HepG2 (cell line): ENCODE measurements around the gene NEDD4. TPM values are rescaled to one million over a fixed set of nuclear protein-coding genes. Genes with fewer than 3 reads are reported as not detected.

Experiments
- ATRX ChIP-seq: sonication (generic); formaldehyde crosslinking; IDR thresholded peaks from 2 replicates; pipeline ENCODE4 v1.4.0; 2020; ENCODE audit warnings: missing genetic modification reagents, borderline replicate concordance
- BRCA1 ChIP-seq: sonication (generic); formaldehyde crosslinking; IDR thresholded peaks from 2 replicates; pipeline ENCODE4 v1.4.0; 2020; ENCODE audit warnings: missing genetic modification reagents
- CREM ChIP-seq, 2 experiments: sonication (generic) in 1 of 2; formaldehyde crosslinking in 1 of 2; IDR thresholded peaks; 2 replicates each; pipeline versions ENCODE4 v1.4.0 to v1.6.1; 2016 to 2020; ENCODE audit warnings: antibody characterized with exemption in 1 of 2, mild to moderate bottlenecking in 1 of 2, missing genetic modification reagents in 1 of 2
- ERF ChIP-seq: IDR thresholded peaks from 2 replicates; pipeline ENCODE4 v1.6.1; 2018; ENCODE audit warnings: missing biosample characterization, missing genetic modification reagents
- FIP1L1 ChIP-seq: fragments of 200-400 bp; formaldehyde crosslinking; IDR thresholded peaks from 2 replicates; pipeline ENCODE4 v1.6.1; 2018; ENCODE audit warnings: low read depth, mild to moderate bottlenecking, low read length, moderate library complexity, borderline replicate concordance; ENCODE audit not compliant: insufficient read depth
- FOXK2 ChIP-seq: fragments of 450-650 bp; IDR thresholded peaks from 2 replicates; pipeline ENCODE4 v1.6.1; 2016
- HBP1 ChIP-seq: IDR thresholded peaks from 2 replicates; pipeline ENCODE4 v1.6.1; 2016; ENCODE audit warnings: low read depth, control low read depth
- HMGXB4 ChIP-seq, 2 experiments: sonication (generic) in 1 of 2; formaldehyde crosslinking in 1 of 2; IDR thresholded peaks; 2 replicates each; pipeline versions ENCODE4 v1.4.0 to v1.6.1; 2018 to 2020; ENCODE audit warnings: missing genetic modification reagents in 2 of 2, borderline replicate concordance in 1 of 2, low read depth in 1 of 2, mild to moderate bottlenecking in 1 of 2, missing biosample characterization in 1 of 2
- HNRNPK ChIP-seq: fragments of 200-400 bp; formaldehyde crosslinking; IDR thresholded peaks from 2 replicates; pipeline ENCODE4 v1.6.1; 2018; ENCODE audit warnings: low read length, low read depth, moderate library complexity, mild to moderate bottlenecking; ENCODE audit not compliant: poor library complexity, severe bottlenecking
- MXI1 ChIP-seq: IDR thresholded peaks from 3 replicates; pipeline ENCODE4 v1.6.1; 2012; ENCODE audit warnings: low read depth, low read length, inconsistent platforms, borderline replicate concordance
- SIX1 ChIP-seq: sonication (generic); formaldehyde crosslinking; IDR thresholded peaks from 2 replicates; pipeline ENCODE4 v1.4.0; 2020; ENCODE audit warnings: missing genetic modification reagents, borderline replicate concordance
- STAG1 ChIP-seq: sonication (generic); formaldehyde crosslinking; IDR thresholded peaks from 2 replicates; pipeline ENCODE4 v1.4.0; 2020; ENCODE audit warnings: missing genetic modification reagents
- THAP11 ChIP-seq: IDR thresholded peaks from 2 replicates; pipeline ENCODE4 v1.6.1; 2016; ENCODE audit warnings: missing biosample characterization, missing genetic modification reagents
- ZMAT3 ChIP-seq: sonication (generic); formaldehyde crosslinking; conservative IDR thresholded peaks from 2 replicates; pipeline ENCODE4 v1.7.0; 2021; ENCODE audit warnings: missing genetic modification reagents
- ZMYM3 ChIP-seq: sonication (generic); formaldehyde crosslinking; IDR thresholded peaks from 2 replicates; pipeline ENCODE4 v1.5.1; 2020; ENCODE audit warnings: mild to moderate bottlenecking, missing genetic modification reagents
- ZNF18 ChIP-seq: sonication (generic); formaldehyde crosslinking; IDR thresholded peaks from 2 replicates; pipeline ENCODE4 v1.8.0; 2022; ENCODE audit warnings: mild to moderate bottlenecking, missing genetic modification reagents; ENCODE audit not compliant: insufficient replicate concordance
- ZNF597 ChIP-seq: sonication (generic); formaldehyde crosslinking; IDR thresholded peaks from 2 replicates; pipeline ENCODE4 v1.5.0; 2020; ENCODE audit warnings: missing genetic modification reagents
- ZNF776 ChIP-seq: sonication (generic); formaldehyde crosslinking; IDR thresholded peaks from 2 replicates; pipeline ENCODE4 v1.4.0; 2020; ENCODE audit warnings: mild to moderate bottlenecking, missing genetic modification reagents
- ZZZ3 ChIP-seq: sonication (generic); formaldehyde crosslinking; IDR thresholded peaks from 2 replicates; pipeline ENCODE4 v1.4.0; 2020; ENCODE audit warnings: missing genetic modification reagents, mild to moderate bottlenecking, borderline replicate concordance
- polyA plus RNA-seq, 8 experiments: library from polyadenylated mRNA; depleted of rRNA in 3 of 8; stranded (reverse) in 7 of 8; unstranded in 1 of 8; fragments of >200 nt; fragmentation: Illumina TruSeq in 4 of 8; extraction: Trizol in 4 of 8; gene quantifications; 2 replicates each; pipeline versions ENCODE4 v1.2.1 to v1.2.3, GENCODE V29; 2011 to 2016; ENCODE audit warnings: low read depth in 4 of 8, missing spikeins in 1 of 8, mixed read lengths in 1 of 8; ENCODE audit not compliant: insufficient read depth in 1 of 8
- total RNA-seq, 5 experiments: library from RNA; depleted of rRNA; stranded (reverse); fragments of >200 nt; fragmentation: Illumina TruSeq; extraction: Trizol; gene quantifications; 2 replicates each; pipeline ENCODE4 v1.2.3, GENCODE V29; 2016; ENCODE audit warnings: low read depth in 1 of 5
- TF ChIP-seq, protein P1 (sequence below): sonication (generic); formaldehyde crosslinking; IDR thresholded peaks from 2 replicates; pipeline ENCODE4 v1.4.0; 2020; ENCODE audit warnings: missing genetic modification reagents

The NEDD4 gene
- total and polyA plus RNA-seq, 2 of the 13 experiments (the other 11 are each of a cell fraction or from before 2014, with no cell fraction given): 10.4 to 13.0 TPM

GRCh38 chr15:56040081-56041035, 46.9 kb upstream of the NEDD4 start (continued):
- TF ChIP-seq MXI1 (0 out of 3 replicates have a peak, but pooled peaks have one; percentile 22), ATRX (no peak), ZNF776 (CRISPR knock-in tag) (no peak), SIX1 (CRISPR knock-in tag) (no peak), HBP1 (CRISPR knock-in tag) (no peak), ZNF597 (no peak), ZMYM3 (CRISPR knock-in tag) (no peak), ERF (CRISPR knock-in tag) (no peak), THAP11 (CRISPR knock-in tag) (peak; percentile 78), CREM (IDR thresholded peaks at IDR 0.05) (no peak), CREM (CRISPR knock-in tag; IDR thresholded peaks at IDR 0.05) (no peak), FIP1L1 (no peak), FOXK2 (no peak), ZZZ3 (CRISPR knock-in tag) (no peak), HNRNPK (no peak), ZNF18 (CRISPR knock-in tag) (no peak), STAG1 (CRISPR knock-in tag) (no peak), ZMAT3 (CRISPR knock-in tag) (no peak), BRCA1 (no peak), HMGXB4 (CRISPR knock-in tag; IDR thresholded peaks at IDR 0.05; ENCODE audit: borderline replicate concordance in 1 of 2, low read depth in 1 of 2) (0 out of 4 replicates have a peak, but pooled peaks of 1 of the 2 experiments have one; percentile 40)
- TF ChIP-seq, protein P1, sequence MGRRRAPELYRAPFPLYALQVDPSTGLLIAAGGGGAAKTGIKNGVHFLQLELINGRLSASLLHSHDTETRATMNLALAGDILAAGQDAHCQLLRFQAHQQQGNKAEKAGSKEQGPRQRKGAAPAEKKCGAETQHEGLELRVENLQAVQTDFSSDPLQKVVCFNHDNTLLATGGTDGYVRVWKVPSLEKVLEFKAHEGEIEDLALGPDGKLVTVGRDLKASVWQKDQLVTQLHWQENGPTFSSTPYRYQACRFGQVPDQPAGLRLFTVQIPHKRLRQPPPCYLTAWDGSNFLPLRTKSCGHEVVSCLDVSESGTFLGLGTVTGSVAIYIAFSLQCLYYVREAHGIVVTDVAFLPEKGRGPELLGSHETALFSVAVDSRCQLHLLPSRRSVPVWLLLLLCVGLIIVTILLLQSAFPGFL (CRISPR knock-in tag): no peak
